DOHH2 (cell line): ENCODE results near the gene ADD3.

Experiments used
- EZH2phosphoT487 ChIP-seq: fragments of 200-600 bp; sonication (generic); IDR thresholded peaks from 2 replicates; pipeline ENCODE4 v1.6.1; 2017; ENCODE audit warnings: borderline replicate concordance, mild to moderate bottlenecking, antibody characterized with exemption, low read length, moderate library complexity, mixed read lengths
- TF ChIP-seq, protein P1 (sequence below): fragments of 200-600 bp; sonication (generic); IDR thresholded peaks from one replicate; pipeline ENCODE4 v1.5.1; 2014; ENCODE audit warnings: antibody characterized with exemption, mild to moderate bottlenecking, low read depth, low read length; ENCODE audit not compliant: poor library complexity, severe bottlenecking

DNA sequence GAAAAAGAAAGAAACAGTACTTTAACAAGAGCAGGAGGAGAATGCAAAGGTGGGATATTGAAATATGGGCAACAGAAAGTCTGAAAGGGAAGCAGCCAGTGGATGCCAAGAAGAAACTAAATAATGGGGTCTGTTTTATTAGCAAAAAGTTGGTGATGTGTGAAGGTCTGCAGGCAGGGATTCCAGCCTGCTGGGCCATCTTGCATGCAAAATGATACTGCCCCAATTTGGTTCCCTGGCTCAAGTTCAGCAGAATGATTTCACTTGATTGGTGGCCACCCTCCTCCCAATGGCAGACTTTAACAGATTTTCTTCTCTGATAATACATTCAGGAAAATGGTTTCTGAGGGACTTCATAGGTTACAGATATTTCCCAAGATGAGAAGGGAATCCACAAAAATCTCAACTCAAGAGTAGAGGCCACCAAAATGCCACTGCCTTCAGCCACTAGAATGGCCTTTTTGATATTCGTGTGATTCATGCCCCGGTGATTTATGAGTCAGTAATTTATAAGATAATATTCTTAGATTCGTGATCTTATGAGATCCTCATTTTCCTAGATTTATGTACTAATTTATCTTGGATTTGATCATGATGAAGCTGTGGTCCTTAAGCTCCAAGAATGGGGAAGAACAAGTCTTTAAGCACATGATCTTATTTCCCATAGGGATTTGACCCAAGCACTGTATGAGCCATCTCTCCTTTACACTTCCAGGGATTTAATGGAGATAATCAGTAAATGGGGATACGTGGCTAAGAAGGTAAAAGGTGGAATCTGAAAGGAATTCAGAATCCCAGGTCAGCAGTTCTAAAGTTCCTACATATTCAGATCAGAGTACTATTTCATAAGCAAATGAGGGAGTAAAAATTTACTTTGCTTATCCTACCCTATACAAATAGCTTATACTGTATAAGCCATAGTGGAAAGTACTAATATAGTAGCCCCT, 32.3 kb upstream of the ADD3 start:
- TF ChIP-seq, protein P1, sequence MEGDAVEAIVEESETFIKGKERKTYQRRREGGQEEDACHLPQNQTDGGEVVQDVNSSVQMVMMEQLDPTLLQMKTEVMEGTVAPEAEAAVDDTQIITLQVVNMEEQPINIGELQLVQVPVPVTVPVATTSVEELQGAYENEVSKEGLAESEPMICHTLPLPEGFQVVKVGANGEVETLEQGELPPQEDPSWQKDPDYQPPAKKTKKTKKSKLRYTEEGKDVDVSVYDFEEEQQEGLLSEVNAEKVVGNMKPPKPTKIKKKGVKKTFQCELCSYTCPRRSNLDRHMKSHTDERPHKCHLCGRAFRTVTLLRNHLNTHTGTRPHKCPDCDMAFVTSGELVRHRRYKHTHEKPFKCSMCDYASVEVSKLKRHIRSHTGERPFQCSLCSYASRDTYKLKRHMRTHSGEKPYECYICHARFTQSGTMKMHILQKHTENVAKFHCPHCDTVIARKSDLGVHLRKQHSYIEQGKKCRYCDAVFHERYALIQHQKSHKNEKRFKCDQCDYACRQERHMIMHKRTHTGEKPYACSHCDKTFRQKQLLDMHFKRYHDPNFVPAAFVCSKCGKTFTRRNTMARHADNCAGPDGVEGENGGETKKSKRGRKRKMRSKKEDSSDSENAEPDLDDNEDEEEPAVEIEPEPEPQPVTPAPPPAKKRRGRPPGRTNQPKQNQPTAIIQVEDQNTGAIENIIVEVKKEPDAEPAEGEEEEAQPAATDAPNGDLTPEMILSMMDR, result no peak
- TF ChIP-seq EZH2phosphoT487, result no peak
